Panc1 (cell line): ENCODE measurements around the gene CLCF1.

Source experiments
- CTCF ChIP-seq: fragments of 450-650 bp; IDR thresholded peaks from 2 replicates; pipeline ENCODE4 v1.5.1; 2017; ENCODE audit warnings: mild to moderate bottlenecking
- POLR2AphosphoS5 ChIP-seq: IDR thresholded peaks from 2 replicates; pipeline ENCODE4 v1.6.1; 2012; ENCODE audit warnings: mild to moderate bottlenecking, low read depth, low read length, moderate library complexity
- SIN3A ChIP-seq: IDR thresholded peaks from 2 replicates; pipeline ENCODE4 v1.6.1; 2012; ENCODE audit warnings: low read depth, mild to moderate bottlenecking, low read length, moderate library complexity, borderline replicate concordance; ENCODE audit not compliant: insufficient read depth

GRCh38 chr11:67415501-67416304 is 42.3 kb upstream of the CLCF1 start, which contains the start of gene CARNS1:
- TF ChIP-seq CTCF: no peak
- no peak for TF ChIP-seq POLR2AphosphoS5
- TF ChIP-seq SIN3A: no peak
